Activated CD4-positive, alpha-beta T cell treated with anti-CD3 and anti-CD28 coated beads for 36 hours (primary cell): ENCODE data around the gene TNFRSF1B. TPM values are rescaled to one million over a fixed set of nuclear protein-coding genes. Genes with fewer than 3 reads are reported as not detected.
A peak's percentile ranks its signal among the peaks of the same experiment; 100 is the strongest.

ENCODE experiments used
- ATAC-seq: fragments of 200-7000 bp; cut with Tn5 transposase; one replicate; pipeline ENCODE4 v1.10.0; 2021; ENCODE audit warnings: mild to moderate bottlenecking, moderate library complexity
- CTCF ChIA-PET: fragments of 350-600 bp; sonication (Branson Sonifier 250); formaldehyde crosslinking; loops from one replicate; lab custom pipeline; 2021; ENCODE audit warnings: antibody characterized with exemption; lab: Charles Lee
- POLR2A ChIA-PET: fragments of 350-600 bp; sonication (Branson Sonifier 250); formaldehyde crosslinking; loops from one replicate; lab custom pipeline; 2021; ENCODE audit warnings: antibody characterized with exemption, inconsistent platforms; lab: Charles Lee
- DNase-seq: peaks from one replicate; pipeline ENCODE4 v3.0.0-alpha.2; 2020
- H3K27ac Mint-ChIP-seq: one replicate; pipeline ENCODE4 v1.8.0; 2021; ENCODE audit warnings: mixed read lengths
- H3K27me3 Mint-ChIP-seq: one replicate; pipeline ENCODE4 v1.8.0; 2021; ENCODE audit warnings: mixed read lengths
- H3K36me3 Mint-ChIP-seq: one replicate; pipeline ENCODE4 v1.8.0; 2021; ENCODE audit warnings: low read depth, mixed read lengths
- H3K4me1 Mint-ChIP-seq: one replicate; pipeline ENCODE4 v1.8.0; 2021; ENCODE audit warnings: mixed read lengths
- H3K4me3 Mint-ChIP-seq: one replicate; pipeline ENCODE4 v1.8.0; 2021; ENCODE audit warnings: mild to moderate bottlenecking, moderate library complexity, mixed read lengths
- H3K9me3 Mint-ChIP-seq: one replicate; pipeline ENCODE4 v1.8.0; 2021; ENCODE audit warnings: low read depth, mixed read lengths
- intact Hi-C, 2 experiments: fragments of 100-400 bp; cut with DNase I in 1 of 2; cut with micrococcal nuclease in 1 of 2; formaldehyde crosslinking; loops; one replicate each; pipeline versions ENCODE4 v1.14.2 to v1.15.1; 2022 to 2024; cut with DNase I, micrococcal nuclease
- total RNA-seq, 2 experiments: library from RNA; stranded (reverse); gene quantifications; one replicate each; pipeline ENCODE4 v1.2.3, GENCODE V29; 2021

TNFRSF1B gene
- total RNA-seq, 2 experiments from 2014 or later = 107 to 116 TPM

GRCh38 chr1:12177156-12177998, 10.6 kb downstream of the TNFRSF1B start:
- Mint-ChIP-seq H3K36me3 (peaks cover 38% of the 10 kb centered on the region), H3K27me3 (no peaks in the 10 kb centered on the region), H3K4me1 (peaks cover 86% of the 10 kb centered on the region), H3K4me3 (peak overlapping the region; percentile 63), H3K27ac (peak overlapping the region; percentile 96), H3K9me3 (no peaks in the 10 kb centered on the region)
- intact Hi-C loops = loop anchor here (5.0 to 10.0 kb wide), 4 partner anchors 50 to 903 kb away; partner anchors contain the start of gene UBIAD1 (in 1 of the 2)
- DNase-seq = peak; percentile 60
- ATAC-seq = peak; percentile 4
- CTCF ChIA-PET = interaction anchor here (0.6 to 5.1 kb wide), 12 partner anchors 11 to 197 kb away, joined by 3 to 48 read pairs (median 4); partner anchors contain the start of genes MFN2 and TNFRSF1B
- POLR2A ChIA-PET = interaction anchor here (0.7 to 3.0 kb wide), 11 partner anchors 9 to 441 kb away, joined by 3 to 36 read pairs (median 6); partner anchors contain the start of genes AGTRAP and MIIP

- peak; percentile 78 for ATAC-seq
- H3K27ac Mint-ChIP-seq = peak overlapping the region; percentile 96
- H3K4me1 Mint-ChIP-seq = peaks cover 86% of the 10 kb centered on the region
- POLR2A ChIA-PET = interaction anchor here (1.2 to 3.0 kb wide), 10 partner anchors 10 to 269 kb away, joined by 3 to 36 read pairs (median 6); partner anchors contain the start of gene MIIP
- intact Hi-C loops = loop anchor here (1.0 to 10.0 kb wide), 13 partner anchors 16 to 903 kb away; partner anchors contain the start of genes DHRS3 (in 1 of the 2), UBIAD1 (in 1 of the 2) and VPS13D (in 1 of the 2)
- no peaks in the 10 kb centered on the region for H3K9me3 Mint-ChIP-seq
- peaks cover 39% of the 10 kb centered on the region for H3K36me3 Mint-ChIP-seq
- CTCF ChIA-PET = interaction anchor here (0.6 to 5.1 kb wide), 12 partner anchors 9 to 198 kb away, joined by 3 to 48 read pairs (median 4); partner anchors contain the start of genes MFN2 and TNFRSF1B
- DNase-seq = peak; percentile 97
- H3K4me3 Mint-ChIP-seq = peak overlapping the region; percentile 63
- H3K27me3 Mint-ChIP-seq = no peaks in the 10 kb centered on the region
These were observed 11.2 kb downstream of the TNFRSF1B start for GRCh38 chr1:12177999-12178441.

- Mint-ChIP-seq H3K27me3 (no peaks in the 10 kb centered on the region), H3K4me3 (peak overlapping the region; percentile 63), H3K9me3 (no peaks in the 10 kb centered on the region), H3K36me3 (peaks cover 39% of the 10 kb centered on the region), H3K27ac (peak overlapping the region; percentile 96), H3K4me1 (peaks cover 85% of the 10 kb centered on the region)
- POLR2A ChIA-PET = interaction anchor here (1.2 to 3.0 kb wide), 7 partner anchors 10 to 269 kb away, joined by 3 to 36 read pairs (median 6); partner anchors contain the start of gene MIIP
- ATAC-seq = peak; percentile 14
- intact Hi-C loops = loop anchor here (1.0 to 10.0 kb wide), 13 partner anchors 16 to 904 kb away; partner anchors contain the start of genes DHRS3 (in 1 of the 2), UBIAD1 (in 1 of the 2) and VPS13D (in 1 of the 2)
- CTCF ChIA-PET = interaction anchor here (1.1 to 5.1 kb wide), 5 partner anchors 9 to 118 kb away, joined by 4 to 48 read pairs (median 9); no protein-coding TSS in a partner anchor
- DNase-seq = no peak
These were observed 11.7 kb downstream of the TNFRSF1B start for GRCh38 chr1:12178511-12178910.

GRCh38 chr1:12179111-12179519, 12.3 kb downstream of the TNFRSF1B start:
- CTCF ChIA-PET = interaction anchor here (0.6 to 5.1 kb wide), 6 partner anchors 10 to 117 kb away, joined by 4 to 48 read pairs (median 7); no protein-coding TSS in a partner anchor
- Mint-ChIP-seq H3K36me3 (peaks cover 35% of the 10 kb centered on the region), H3K27ac (peak overlapping the region; percentile 96), H3K4me3 (peak overlapping the region; percentile 63), H3K9me3 (no peaks in the 10 kb centered on the region), H3K27me3 (no peaks in the 10 kb centered on the region), H3K4me1 (peaks cover 81% of the 10 kb centered on the region)
- intact Hi-C loops = loop anchor here (1.0 to 10.0 kb wide), 12 partner anchors 22 to 904 kb away; partner anchors contain the start of genes DHRS3 (in 1 of the 2), MFN2 (in 1 of the 2), MIIP (in 1 of the 2) and UBIAD1 (in 1 of the 2)
- ATAC-seq = peak; percentile 62
- DNase-seq = peak; percentile 93
- POLR2A ChIA-PET = interaction anchor here (1.6 to 3.0 kb wide), 4 partner anchors 11 to 270 kb away, joined by 5 to 36 read pairs (median 16); no protein-coding TSS in a partner anchor

- POLR2A ChIA-PET = interaction anchor here (2.9 to 3.0 kb wide), 2 partner anchors 11 to 271 kb away, joined by 26 to 36 read pairs; no protein-coding TSS in a partner anchor
- ATAC-seq = no peak
- DNase-seq = no peak
- Mint-ChIP-seq H3K9me3 (no peaks in the 10 kb centered on the region), H3K4me3 (no peak overlapping the region), H3K4me1 (peaks cover 76% of the 10 kb centered on the region), H3K36me3 (peaks cover 34% of the 10 kb centered on the region), H3K27me3 (no peaks in the 10 kb centered on the region), H3K27ac (peak overlapping the region; percentile 96)
- intact Hi-C loops = loop anchor here (1.0 to 10.0 kb wide), 12 partner anchors 22 to 905 kb away; partner anchors contain the start of genes DHRS3 (in 1 of the 2), MFN2 (in 1 of the 2), MIIP (in 1 of the 2) and UBIAD1 (in 1 of the 2)
- CTCF ChIA-PET = interaction anchor here (0.6 to 3.0 kb wide), 3 partner anchors 9 to 49 kb away, joined by 4 to 9 read pairs (median 4); no protein-coding TSS in a partner anchor
These were observed 12.9 kb downstream of the TNFRSF1B start for GRCh38 chr1:12179676-12180075.

- Mint-ChIP-seq H3K36me3 (peaks cover 30% of the 10 kb centered on the region), H3K9me3 (no peaks in the 10 kb centered on the region), H3K27me3 (no peaks in the 10 kb centered on the region), H3K4me3 (no peak overlapping the region), H3K27ac (no peak overlapping the region), H3K4me1 (peaks cover 72% of the 10 kb centered on the region)
- no peak for DNase-seq
- ATAC-seq = no peak
- intact Hi-C loops = no loop called here
- ChIA-PET POLR2A (interaction anchor here (0.5 to 0.6 kb wide), 2 partner anchors 27 to 105 kb away, joined by 3 to 6 read pairs; no protein-coding TSS in a partner anchor), CTCF (interaction anchor here (0.6 to 0.7 kb wide), 2 partner anchors 49 to 143 kb away, joined by 3 to 4 read pairs; no protein-coding TSS in a partner anchor)
These were observed 13.5 kb downstream of the TNFRSF1B start for GRCh38 chr1:12180315-12180714.

- POLR2A ChIA-PET = no interaction called here
- H3K4me3 Mint-ChIP-seq = no peak overlapping the region
- intact Hi-C loops = no loop called here
These were observed 14.1 kb downstream of the TNFRSF1B start for GRCh38 chr1:12180903-12181302.

GRCh38 chr1:12181568-12181967, 14.8 kb downstream of the TNFRSF1B start:
- H3K36me3 Mint-ChIP-seq = peaks cover 20% of the 10 kb centered on the region
- no peaks in the 10 kb centered on the region for H3K9me3 Mint-ChIP-seq
- intact Hi-C loops = no loop called here
- ATAC-seq (no peak), DNase-seq (no peak)
- H3K27me3 Mint-ChIP-seq = no peaks in the 10 kb centered on the region
- CTCF ChIA-PET = interaction anchor here (1.9 to 3.0 kb wide), 2 partner anchors 29 to 57 kb away, joined by 9 to 23 read pairs; no protein-coding TSS in a partner anchor
- peaks cover 69% of the 10 kb centered on the region for H3K4me1 Mint-ChIP-seq
- H3K27ac Mint-ChIP-seq = no peak overlapping the region
- no peak overlapping the region for H3K4me3 Mint-ChIP-seq
- POLR2A ChIA-PET = no interaction called here

More at GRCh38 chr1:12180903-12181302, 14.1 kb downstream of the TNFRSF1B start:
- Mint-ChIP-seq H3K9me3 (no peaks in the 10 kb centered on the region), H3K36me3 (peaks cover 25% of the 10 kb centered on the region), H3K27ac (no peak overlapping the region), H3K4me1 (peaks cover 71% of the 10 kb centered on the region), H3K27me3 (no peaks in the 10 kb centered on the region)
- CTCF ChIA-PET = interaction anchor here (0.7 kb wide), 1 partner anchor 143 kb away, joined by 3 read pairs; no protein-coding TSS in a partner anchor
- ATAC-seq (no peak), DNase-seq (no peak)

DNA sequence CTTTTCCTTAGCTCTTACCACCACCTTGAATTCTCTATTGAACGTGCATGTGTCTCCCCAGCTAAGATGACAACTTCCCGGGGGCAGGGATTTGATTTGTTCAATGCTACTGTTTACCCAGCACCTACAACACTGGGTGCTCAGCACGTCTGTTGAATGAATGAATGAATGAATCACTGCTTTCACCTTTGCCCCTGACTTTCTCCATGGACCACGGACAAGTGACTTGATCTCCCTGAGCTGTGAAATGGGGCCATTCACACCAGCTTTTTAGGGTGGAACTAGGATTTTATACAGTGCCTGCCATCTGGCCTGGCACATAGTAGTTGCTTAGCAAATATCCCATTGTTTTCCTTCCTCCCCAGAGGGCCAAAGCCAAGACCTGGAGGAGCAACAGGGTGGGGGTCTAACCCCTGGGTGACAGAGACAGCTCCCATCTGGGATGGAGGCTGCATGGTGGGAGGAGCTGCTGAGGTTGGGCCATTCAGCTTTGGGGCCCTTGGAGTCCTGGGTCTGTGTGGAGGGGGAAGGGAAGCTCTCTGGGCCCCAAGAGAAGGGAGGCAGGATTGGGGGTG, 15.7 kb downstream of the TNFRSF1B start:
- DNase-seq = no peak
- Mint-ChIP-seq H3K27ac (peak overlapping the region; percentile 5), H3K4me1 (peaks cover 65% of the 10 kb centered on the region), H3K4me3 (no peak overlapping the region), H3K27me3 (no peaks in the 10 kb centered on the region), H3K36me3 (peaks cover 19% of the 10 kb centered on the region), H3K9me3 (no peaks in the 10 kb centered on the region)
- CTCF ChIA-PET = interaction anchor here (0.7 to 3.0 kb wide), 6 partner anchors 25 to 305 kb away, joined by 3 to 23 read pairs (median 6); no protein-coding TSS in a partner anchor
- no peak for ATAC-seq
- intact Hi-C loops = no loop called here
- POLR2A ChIA-PET = interaction anchor here (0.6 to 0.8 kb wide), 3 partner anchors 8 to 33 kb away, joined by 3 read pairs; no protein-coding TSS in a partner anchor
